K562 (cell line): ENCODE data around the gene METTL25. TPM values are rescaled to one million over a fixed set of nuclear protein-coding genes. Genes with fewer than 3 reads are reported as not detected.

Source experiments
- ATAC-seq: fragments of 200-7000 bp; cut with Tn5 transposase; 3 replicates; pipeline ENCODE4 v1.9.1; 2020; ENCODE audit warnings: moderate library complexity
- BruUV-seq: library from RNA; stranded (reverse); fragments of 400-500 nt; replicated peaks from 2 replicates; lab custom pipeline; 2021; lab: Mats Ljungman, UMichigan
- CTCF ChIA-PET: fragments of 300-600 bp; formaldehyde crosslinking; extraction: SDS; loops from one replicate; lab custom pipeline; 2021; ENCODE audit warnings: low intra/inter-chr PET ratio; lab: Yijun Ruan, JAX
- POLR2A ChIA-PET: fragments of 300-600, 350-650 bp; sonication (Branson Sonifier 250); formaldehyde crosslinking; extraction: SDS; loops from one replicate; lab custom pipeline; 2021; ENCODE audit warnings: antibody characterized with exemption, inconsistent platforms; lab: Yijun Ruan, JAX
- DNase-seq, 4 experiments: peaks; one replicate each; pipeline versions ENCODE4 v3.0.0 to v3.0.0-alpha.2; 2011 to 2018; ENCODE audit warnings: low spot score in 3 of 4, mixed read lengths in 3 of 4; ENCODE audit errors: extremely low read depth in 1 of 4
- FAIRE-seq: peaks from 2 replicates; lab custom pipeline; 2011; peaks lifted over from hg19 to GRCh38; lab: Jason Lieb, UNC
- H2AFZ ChIP-seq: 2 replicates; pipeline ENCODE4 v1.6.0; 2011; ENCODE audit warnings: low read depth, low read length, control low read depth, inconsistent platforms
- H3K27ac ChIP-seq: fragments of 200-600 bp; 3 replicates; pipeline ENCODE4 v1.8.0; 2011; ENCODE audit warnings: low read depth, mild to moderate bottlenecking, control low read depth, inconsistent platforms, low read length, moderate library complexity, mixed read lengths; ENCODE audit errors: extremely low read depth
- H3K27me3 ChIP-seq, 2 experiments: fragments of 300-600 bp in 1 of 2; 2 replicates in 1 of 2; 3 replicates in 1 of 2; pipeline versions ENCODE4 v1.6.0 to v1.8.0; 2011; ENCODE audit warnings: inconsistent platforms in 2 of 2, low read length in 2 of 2, mild to moderate bottlenecking in 1 of 2, mixed read lengths in 1 of 2, moderate library complexity in 1 of 2; ENCODE audit not compliant: control insufficient read depth in 2 of 2, insufficient read depth in 2 of 2
- H3K36me3 ChIP-seq: fragments of 300-600 bp; 3 replicates; pipeline ENCODE4 v1.8.0; 2011; ENCODE audit warnings: mild to moderate bottlenecking, low read length, inconsistent platforms; ENCODE audit not compliant: control insufficient read depth, insufficient read depth
- H3K4me1 ChIP-seq, 2 experiments: fragments of 200-600 bp in 1 of 2; replicated peaks in 1 of 2; 2 replicates in 1 of 2; 3 replicates in 1 of 2; pipeline versions ENCODE4 v1.5.1 to v1.8.0; 2011; ENCODE audit warnings: inconsistent platforms in 2 of 2, low read length in 2 of 2, mild to moderate bottlenecking in 1 of 2, mixed read lengths in 1 of 2, moderate library complexity in 1 of 2; ENCODE audit not compliant: control insufficient read depth in 2 of 2, insufficient read depth in 2 of 2
- H3K4me2 ChIP-seq: 2 replicates; pipeline ENCODE4 v1.6.1; 2011; ENCODE audit warnings: low read length, control low read depth, inconsistent platforms, mixed read lengths; ENCODE audit not compliant: insufficient read depth
- H3K4me3 ChIP-seq: fragments of 200-600 bp; sonication (generic), shearing (Covaris generic); 2 replicates; pipeline ENCODE4 v1.5.1; 2016; ENCODE audit warnings: control low read depth, inconsistent platforms
- H3K79me2 ChIP-seq: fragments of 200-600 bp; 3 replicates; pipeline ENCODE4 v1.8.0; 2011; ENCODE audit warnings: low read length, inconsistent platforms; ENCODE audit not compliant: control insufficient read depth, insufficient read depth
- H3K9ac ChIP-seq, 2 experiments: 2 replicates each; pipeline versions ENCODE4 v1.6.0 to v1.6.1; 2011; ENCODE audit warnings: low read depth in 2 of 2, low read length in 2 of 2, control low read depth in 1 of 2, inconsistent platforms in 1 of 2, mild to moderate bottlenecking in 1 of 2, mixed read lengths in 1 of 2; ENCODE audit not compliant: insufficient read depth in 1 of 2
- H3K9me1 ChIP-seq: one replicate; pipeline ENCODE4 v1.6.0; 2011; ENCODE audit warnings: inconsistent platforms, mild to moderate bottlenecking, low read length, moderate library complexity; ENCODE audit not compliant: control insufficient read depth, insufficient read depth
- H3K9me3 ChIP-seq: replicated peaks from 2 replicates; pipeline ENCODE4 v1.5.1; 2011; ENCODE audit warnings: low read depth, low read length, inconsistent platforms; ENCODE audit not compliant: control insufficient read depth, insufficient read depth
- H4K20me1 ChIP-seq: replicated peaks from 2 replicates; pipeline ENCODE4 v1.6.1; 2011; ENCODE audit warnings: low read length, inconsistent platforms, mixed read lengths; ENCODE audit not compliant: control insufficient read depth, insufficient read depth
- ASH1L ChIP-seq: fragments of 450-650 bp; IDR thresholded peaks from 2 replicates; pipeline ENCODE4 v1.6.1; 2018; ENCODE audit warnings: borderline replicate concordance, mild to moderate bottlenecking, low read depth; ENCODE audit not compliant: partially characterized antibody
- CREBBP ChIP-seq: IDR thresholded peaks from one replicate; pipeline ENCODE4 v1.6.1; 2012; ENCODE audit warnings: low read depth, mild to moderate bottlenecking, control low read depth, inconsistent platforms, low read length
- DMBX1 ChIP-seq: fragments of 250-450 bp; sonication (Bioruptor Pico); IDR thresholded peaks from 2 replicates; pipeline ENCODE4 v1.8.0; 2022; ENCODE audit warnings: inconsistent platforms, mild to moderate bottlenecking, moderate library complexity, borderline replicate concordance
- EGR1 ChIP-seq: fragments of 450-650 bp; conservative IDR thresholded peaks from 2 replicates; pipeline ENCODE4 v1.6.1; 2017; ENCODE audit warnings: mild to moderate bottlenecking
- FOXA1 ChIP-seq: fragments of 450-650 bp; IDR thresholded peaks from 2 replicates; pipeline ENCODE4 v1.6.1; 2016; ENCODE audit warnings: mild to moderate bottlenecking, borderline replicate concordance
- HMG20A ChIP-seq: fragments of 450-650 bp; formaldehyde crosslinking; conservative IDR thresholded peaks from 2 replicates; pipeline ENCODE4 v1.4.0; 2020; ENCODE audit warnings: mild to moderate bottlenecking, mixed read lengths
- MYBL2 ChIP-seq, 2 experiments: fragments of 450-650 bp in 1 of 2; sonication (generic) in 1 of 2; formaldehyde crosslinking in 1 of 2; IDR thresholded peaks; 2 replicates each; pipeline versions ENCODE4 v1.6.1 to v1.8.1; 2017 to 2022; ENCODE audit warnings: borderline replicate concordance in 1 of 2, inconsistent platforms in 1 of 2, low read depth in 1 of 2, mild to moderate bottlenecking in 1 of 2, missing genetic modification reagents in 1 of 2, moderate library complexity in 1 of 2
- NBN ChIP-seq: fragments of 450-650 bp; IDR thresholded peaks from 2 replicates; pipeline ENCODE4 v1.6.1; 2016; ENCODE audit warnings: low read depth, mild to moderate bottlenecking
- POLR2A ChIP-seq: fragments of 450-650 bp; conservative IDR thresholded peaks from 2 replicates; pipeline ENCODE4 v1.6.1; 2016
- POLR2B ChIP-seq: fragments of 450-650 bp; IDR thresholded peaks from 2 replicates; pipeline ENCODE4 v1.6.1; 2018; ENCODE audit warnings: low read depth; ENCODE audit not compliant: partially characterized antibody
- RCOR1 ChIP-seq, 2 experiments: IDR thresholded peaks; 2 replicates each; pipeline ENCODE4 v1.6.1; 2012; ENCODE audit warnings: low read depth in 2 of 2, low read length in 2 of 2, borderline replicate concordance in 1 of 2, improper control_type of control experiment in 1 of 2
- SIN3A ChIP-seq, 2 experiments: fragments of 150-350 bp in 1 of 2; IDR thresholded peaks; 2 replicates each; pipeline ENCODE4 v1.6.1; 2011 to 2016; ENCODE audit warnings: borderline replicate concordance in 2 of 2, low read depth in 2 of 2, low read length in 2 of 2, mild to moderate bottlenecking in 2 of 2, moderate library complexity in 2 of 2; ENCODE audit not compliant: control insufficient read depth in 1 of 2
- SNRNP70 ChIP-seq: fragments of 200-400 bp; formaldehyde crosslinking; optimal IDR thresholded peaks from 2 replicates; pipeline ENCODE3; 2017; ENCODE audit warnings: low read depth, low read length
- SREBF2 ChIP-seq: sonication (generic); formaldehyde crosslinking; IDR thresholded peaks from 2 replicates; pipeline ENCODE4 v1.4.0; 2020; ENCODE audit warnings: mild to moderate bottlenecking, missing genetic modification reagents
- SRSF3 ChIP-seq: fragments of 200-400 bp; formaldehyde crosslinking; IDR thresholded peaks from 2 replicates; pipeline ENCODE4 v1.6.1; 2016; ENCODE audit warnings: mild to moderate bottlenecking, low read length, moderate library complexity; ENCODE audit not compliant: insufficient read depth
- XRCC3 ChIP-seq: fragments of 450-650 bp; IDR thresholded peaks from 2 replicates; pipeline ENCODE4 v1.6.1; 2017; ENCODE audit warnings: mild to moderate bottlenecking, moderate library complexity
- ZNF561 ChIP-seq: fragments of 450-650 bp; formaldehyde crosslinking; conservative IDR thresholded peaks from 2 replicates; pipeline ENCODE4 v1.4.0; 2020; ENCODE audit warnings: mild to moderate bottlenecking, moderate library complexity
- WGBS: fragments of 100-300 bp; shearing (Covaris generic); methylation state at CpG from one replicate; pipeline ENCODE4 v1.1.6; 2016; ENCODE audit warnings: low coverage, mixed read lengths; ENCODE audit not compliant: insufficient coverage; ENCODE audit errors: missing lambda C conversion rate; 5-methylcytosine and 5-hydroxymethylcytosine counted together
- in situ Hi-C: fragments of 300-500 bp; cut with MboI; formaldehyde crosslinking; loops from 4 replicates; pipeline ENCODE4 v1.15.0; 2018; ENCODE audit warnings: inconsistent platforms, mixed read lengths
- intact Hi-C: fragments of 100-400 bp; cut with micrococcal nuclease; formaldehyde crosslinking; loops from 2 replicates; pipeline ENCODE4 v1.14.2; 2022
- polyA plus RNA-seq, 8 experiments: library from polyadenylated mRNA; depleted of rRNA in 4 of 8; stranded (reverse) in 5 of 8; unstranded in 3 of 8; fragments of >200 nt; fragmentation: Nextera tagmentation in 2 of 8; fragmentation: Illumina TruSeq in 1 of 8; extraction: Ambion mirVana in 2 of 8; extraction: Trizol in 1 of 8; gene quantifications; 2 replicates each; pipeline versions ENCODE4 v1.2.1 to v1.2.3, GENCODE V29; 2011 to 2014; ENCODE audit warnings: inconsistent platforms in 1 of 8, missing spikeins in 1 of 8
- total RNA-seq, 7 experiments: library from RNA; depleted of rRNA in 6 of 7; stranded (reverse); fragments of >200 nt in 6 of 7; fragmentation: Illumina TruSeq in 2 of 7; extraction: Trizol in 2 of 7; gene quantifications; 2 replicates each; pipeline versions ENCODE4 v1.2.1 to v1.2.3, GENCODE V29; 2011 to 2021; ENCODE audit warnings: low replicate concordance in 1 of 7
- TF ChIP-seq, protein P1 (sequence below): fragments of 450-650 bp; IDR thresholded peaks from 2 replicates; pipeline ENCODE4 v1.6.1; 2017; ENCODE audit warnings: antibody characterized with exemption
- TF ChIP-seq, protein P2 (sequence below): sonication (generic); formaldehyde crosslinking; IDR thresholded peaks from 2 replicates; pipeline ENCODE4 v1.8.0; 2022; ENCODE audit warnings: missing genetic modification reagents, mild to moderate bottlenecking, borderline replicate concordance

Gene METTL25
- total and polyA plus RNA-seq, 9 of the 15 experiments (the other 6 are each of a cell fraction or from before 2014, with no cell fraction given) = 0.50 to 2.4 (median 1.9) TPM

DNA sequence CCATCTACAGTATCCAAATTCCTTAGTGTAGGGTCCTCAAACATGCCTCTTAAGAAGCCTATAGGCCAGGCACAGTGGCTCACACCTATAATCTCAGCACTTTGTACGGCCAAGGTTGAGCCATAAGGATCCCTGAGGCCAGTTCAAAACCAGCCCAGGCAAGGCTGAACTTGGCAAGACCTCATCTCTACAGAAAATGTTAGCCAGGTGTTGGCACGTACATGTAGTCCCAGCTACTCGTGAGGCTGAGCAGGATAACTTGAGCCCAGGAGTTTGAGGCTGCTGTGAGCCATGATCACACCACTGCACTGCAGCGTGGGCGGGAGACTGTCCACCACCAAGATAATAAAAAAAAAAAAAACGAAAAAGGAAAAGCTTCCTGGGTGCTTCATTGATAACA lies 6.9 kb upstream of the METTL25 start:
- H3K9ac ChIP-seq = no peak overlapping the region
- H3K9me1 ChIP-seq = no peaks in the 10 kb centered on the region
- TF ChIP-seq SRSF3 = no peak
- no peak for TF ChIP-seq HMG20A
- TF ChIP-seq FOXA1 = no peak
- TF ChIP-seq, protein P1, sequence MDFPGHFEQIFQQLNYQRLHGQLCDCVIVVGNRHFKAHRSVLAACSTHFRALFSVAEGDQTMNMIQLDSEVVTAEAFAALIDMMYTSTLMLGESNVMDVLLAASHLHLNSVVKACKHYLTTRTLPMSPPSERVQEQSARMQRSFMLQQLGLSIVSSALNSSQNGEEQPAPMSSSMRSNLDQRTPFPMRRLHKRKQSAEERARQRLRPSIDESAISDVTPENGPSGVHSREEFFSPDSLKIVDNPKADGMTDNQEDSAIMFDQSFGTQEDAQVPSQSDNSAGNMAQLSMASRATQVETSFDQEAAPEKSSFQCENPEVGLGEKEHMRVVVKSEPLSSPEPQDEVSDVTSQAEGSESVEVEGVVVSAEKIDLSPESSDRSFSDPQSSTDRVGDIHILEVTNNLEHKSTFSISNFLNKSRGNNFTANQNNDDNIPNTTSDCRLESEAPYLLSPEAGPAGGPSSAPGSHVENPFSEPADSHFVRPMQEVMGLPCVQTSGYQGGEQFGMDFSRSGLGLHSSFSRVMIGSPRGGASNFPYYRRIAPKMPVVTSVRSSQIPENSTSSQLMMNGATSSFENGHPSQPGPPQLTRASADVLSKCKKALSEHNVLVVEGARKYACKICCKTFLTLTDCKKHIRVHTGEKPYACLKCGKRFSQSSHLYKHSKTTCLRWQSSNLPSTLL = no peak
- no peak for TF ChIP-seq DMBX1 (CRISPR knock-in tag)
- TF ChIP-seq EGR1 = peak; percentile 59
- TF ChIP-seq ZNF561 = no peak
- peak; percentile 14 for TF ChIP-seq POLR2B
- no peak for TF ChIP-seq NBN
- no peak for TF ChIP-seq SIN3A (IDR thresholded peaks at IDR 0.05; ENCODE audit: borderline replicate concordance in 2 of 2, control insufficient read depth in 1 of 2, low read depth in 2 of 2, low read length in 2 of 2)
- no peak for TF ChIP-seq RCOR1 (IDR thresholded peaks at IDR 0.05; ENCODE audit: borderline replicate concordance in 1 of 2, low read depth in 2 of 2, low read length in 2 of 2)
- TF ChIP-seq SREBF2 (CRISPR knock-in tag) = no peak
- no peak for TF ChIP-seq CREBBP
- no peak for TF ChIP-seq SNRNP70
- TF ChIP-seq, protein P2, sequence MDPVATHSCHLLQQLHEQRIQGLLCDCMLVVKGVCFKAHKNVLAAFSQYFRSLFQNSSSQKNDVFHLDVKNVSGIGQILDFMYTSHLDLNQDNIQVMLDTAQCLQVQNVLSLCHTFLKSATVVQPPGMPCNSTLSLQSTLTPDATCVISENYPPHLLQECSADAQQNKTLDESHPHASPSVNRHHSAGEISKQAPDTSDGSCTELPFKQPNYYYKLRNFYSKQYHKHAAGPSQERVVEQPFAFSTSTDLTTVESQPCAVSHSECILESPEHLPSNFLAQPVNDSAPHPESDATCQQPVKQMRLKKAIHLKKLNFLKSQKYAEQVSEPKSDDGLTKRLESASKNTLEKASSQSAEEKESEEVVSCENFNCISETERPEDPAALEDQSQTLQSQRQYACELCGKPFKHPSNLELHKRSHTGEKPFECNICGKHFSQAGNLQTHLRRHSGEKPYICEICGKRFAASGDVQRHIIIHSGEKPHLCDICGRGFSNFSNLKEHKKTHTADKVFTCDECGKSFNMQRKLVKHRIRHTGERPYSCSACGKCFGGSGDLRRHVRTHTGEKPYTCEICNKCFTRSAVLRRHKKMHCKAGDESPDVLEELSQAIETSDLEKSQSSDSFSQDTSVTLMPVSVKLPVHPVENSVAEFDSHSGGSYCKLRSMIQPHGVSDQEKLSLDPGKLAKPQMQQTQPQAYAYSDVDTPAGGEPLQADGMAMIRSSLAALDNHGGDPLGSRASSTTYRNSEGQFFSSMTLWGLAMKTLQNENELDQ (CRISPR knock-in tag) = no peak
- TF ChIP-seq ASH1L = no peak
- no peak for TF ChIP-seq MYBL2 (IDR thresholded peaks at IDR 0.05; ENCODE audit: low read depth)
- TF ChIP-seq MYBL2 (CRISPR knock-in tag; IDR thresholded peaks at IDR 0.05; ENCODE audit: borderline replicate concordance) = no peak
- TF ChIP-seq POLR2A = peak; percentile 52; the same call in 1 of the 2 replicates
- no peak for TF ChIP-seq XRCC3
- no TSS peak for BruUV-seq
- no peaks in the 10 kb centered on the region for H3K27me3 ChIP-seq
- peaks cover 52% of the 10 kb centered on the region for H3K36me3 ChIP-seq
- no peaks in the 10 kb centered on the region for H4K20me1 ChIP-seq
- DNase-seq (peak in 1 of 4 experiments; percentile 18), FAIRE-seq (no peak), ATAC-seq (peak; percentile 70)
- POLR2A ChIA-PET = interaction anchor here (0.7 kb wide), 1 partner anchor 76 kb away, joined by 3 read pairs; no protein-coding TSS in a partner anchor
- intact Hi-C loops (no loop called here), in situ Hi-C loops (no loop called here)
- WGBS = 65% methylated on average over 3 of the region's 6 CpGs
- H3K27ac ChIP-seq = no peak overlapping the region; the same call in 2 of the 3 replicates
- no peak overlapping the region for H3K4me3 ChIP-seq
- no peaks in the 10 kb centered on the region for H3K4me1 ChIP-seq
- no peak overlapping the region for H3K4me2 ChIP-seq
- peaks cover 17% of the 10 kb centered on the region for H3K79me2 ChIP-seq
- CTCF ChIA-PET = no interaction called here
- H2AFZ ChIP-seq = no peak overlapping the region
- no peaks in the 10 kb centered on the region for H3K9me3 ChIP-seq
